ENCODE data around the gene BLTP1.

Gene BLTP1

DNA sequence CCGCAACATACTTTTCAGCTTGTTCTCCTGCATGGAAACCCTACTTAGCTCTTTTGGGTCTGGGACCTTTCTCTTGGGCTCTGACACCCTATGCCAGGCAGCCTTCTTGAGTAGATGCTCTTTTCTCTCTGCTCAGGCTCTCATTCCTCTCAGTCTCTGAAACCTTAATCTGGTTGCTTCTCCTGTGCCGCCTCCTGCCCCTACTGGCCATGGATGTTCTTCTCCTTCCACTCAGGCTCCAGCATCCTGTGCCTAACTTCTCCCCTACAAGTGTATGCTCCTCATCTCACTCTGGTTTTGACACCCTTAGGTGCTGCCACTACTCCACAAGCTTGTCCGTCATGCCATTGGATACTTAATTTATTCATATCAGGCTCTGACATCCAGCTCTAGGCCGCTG, 15.2 kb downstream of the BLTP1 start:
- no peak for DNase-seq (ENCODE audit: low read depth)

DNA sequence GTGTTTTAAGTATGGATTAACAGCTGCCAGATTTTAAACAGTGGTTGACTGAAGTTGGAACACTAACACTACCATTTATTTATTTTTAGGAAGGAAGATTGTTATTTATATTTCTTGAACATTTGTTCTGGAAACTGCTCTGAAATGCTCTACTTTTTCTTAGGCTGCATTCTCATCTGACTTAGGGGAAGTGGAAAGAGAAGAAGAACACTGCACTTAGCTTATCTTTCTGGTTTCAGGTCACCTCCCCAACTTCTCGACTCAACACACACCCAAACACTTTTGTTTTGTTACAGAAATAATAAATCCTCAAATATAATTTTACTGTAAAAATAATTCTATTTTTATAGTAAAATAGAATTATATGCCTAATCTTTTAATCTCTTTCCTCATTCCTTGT, 18.6 kb downstream of the BLTP1 start:
- no peak for DNase-seq (ENCODE audit: low read depth)

DNA sequence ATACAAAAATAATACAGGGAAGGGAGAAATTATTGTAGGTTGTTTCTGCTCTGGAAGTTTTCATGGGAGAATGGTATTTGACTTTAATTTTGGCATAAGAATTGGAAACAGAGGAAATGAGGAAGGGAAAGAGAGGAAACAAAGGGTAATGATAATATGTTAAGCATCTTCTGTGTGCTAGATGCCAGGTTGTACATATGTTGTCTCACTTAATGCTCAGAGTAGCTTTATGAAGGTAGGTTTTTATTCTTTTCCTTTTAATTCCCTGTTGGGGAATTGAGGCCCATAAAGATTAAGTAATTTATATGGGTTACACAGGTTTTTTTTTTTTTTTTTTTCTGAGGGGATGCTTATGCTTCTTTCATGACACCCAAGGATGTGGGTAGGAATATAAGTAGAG, 19.2 kb downstream of the BLTP1 start:
- no peak for DNase-seq (ENCODE audit: low read depth)

DNA sequence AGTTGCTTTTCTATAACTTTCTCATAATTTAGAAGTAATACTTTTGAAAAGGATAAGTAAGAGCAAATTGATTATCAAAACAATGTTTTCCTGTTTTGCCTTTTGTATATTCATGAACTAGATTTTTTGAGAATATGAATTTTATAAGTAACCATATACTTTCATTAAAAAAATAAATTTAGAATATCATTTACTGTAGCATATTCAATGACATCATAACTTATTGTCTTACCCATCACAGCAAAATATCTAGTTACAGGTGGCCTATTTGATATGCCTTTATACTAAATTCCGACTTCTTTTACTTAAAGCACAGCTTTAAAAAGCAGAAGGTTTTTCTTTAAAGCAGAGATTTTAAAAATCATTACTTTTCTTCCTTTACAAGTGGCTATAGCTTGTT, 20.1 kb downstream of the BLTP1 start:
- DNase-seq (ENCODE audit: low read depth) = no peak

DNA sequence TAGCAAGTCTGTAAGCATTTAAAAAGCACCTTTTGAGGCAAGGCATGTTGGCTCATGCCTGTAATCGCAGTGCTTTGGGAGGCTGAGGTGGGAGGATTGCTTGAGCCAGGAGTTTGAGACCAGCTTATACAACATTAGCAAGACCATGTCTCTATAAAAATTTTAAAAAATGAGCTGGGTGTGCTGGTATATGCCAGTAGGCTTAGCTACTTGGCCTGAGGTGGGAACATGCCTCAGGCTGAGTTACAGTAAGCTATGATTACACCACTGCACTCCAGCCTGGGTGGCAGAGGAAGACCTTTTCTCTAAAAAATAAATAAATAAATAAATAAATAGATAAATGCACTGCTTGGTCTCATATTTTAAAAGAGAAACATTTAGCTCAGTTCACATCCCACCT, 26.8 kb downstream of the BLTP1 start:
- no peak for DNase-seq (ENCODE audit: low read depth)

DNA sequence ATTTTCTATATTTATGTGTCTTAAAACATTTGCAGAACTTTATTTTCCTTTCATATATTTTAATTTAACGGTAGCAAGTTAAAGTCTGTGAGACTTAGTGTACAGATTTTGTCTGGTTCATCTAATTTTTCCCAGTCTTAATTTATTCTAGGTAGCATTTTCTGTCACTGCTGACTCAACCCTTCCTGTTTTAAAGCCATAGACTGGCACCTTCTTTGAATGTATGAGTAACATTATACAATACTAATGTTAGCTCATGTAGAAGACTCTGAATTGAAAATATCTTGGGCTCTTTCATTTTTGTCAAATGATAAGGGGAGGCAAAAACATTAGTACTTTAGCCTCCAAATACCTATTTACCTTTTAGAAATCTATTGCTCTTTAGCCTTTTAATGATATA, 43.6 kb downstream of the BLTP1 start:
- no peak for DNase-seq (ENCODE audit: low read depth)

All from non-pigmented ciliary epithelial cell (primary cell).